ENCODE data around the gene HSD3B7.
A peak's percentile ranks its signal among the peaks of the same experiment; 100 is the strongest.

The HSD3B7 gene

GRCh38 chr16:31031276-31031675, 46.3 kb downstream of the HSD3B7 start:
- no peak for DNase-seq

GRCh38 chr16:31032736-31033708, 48.0 kb downstream of the HSD3B7 start, which contains the start of gene STX4:
Gene STX4, plus strand, starts transcription at chr16:31033558. Its CDS starts 248 bp downstream, at chr16:31033806.
- DNase-seq = peak; percentile 82

GRCh38 chr16:31033709-31034492, 48.9 kb downstream of the HSD3B7 start:
- DNase-seq = peak; percentile 35

- DNase-seq = no peak
Measured at GRCh38 chr16:31036691-31037090, 51.7 kb downstream of the HSD3B7 start.
